Liver (tissue), 9 donors: ENCODE measurements around the gene TFDP1. TPM values are rescaled to one million over a fixed set of nuclear protein-coding genes. Genes with fewer than 3 reads are reported as not detected.

Experiments
- DNase-seq: peaks from one replicate; pipeline ENCODE4 v3.0.0-alpha.2; 2017; ENCODE audit warnings: low spot score
- H3K27ac ChIP-seq, 2 donors: one replicate each; pipeline ENCODE4 v1.7.0; 2013; ENCODE audit warnings: inconsistent platforms in 2 of 2, low read length in 2 of 2, control low read depth in 1 of 2, low read depth in 1 of 2, mild to moderate bottlenecking in 1 of 2
- H3K27me3 ChIP-seq, 4 donors: one replicate each; pipeline versions ENCODE4 v1.6.1 to v1.7.0; 2013; ENCODE audit warnings: low read length in 3 of 4, inconsistent platforms in 1 of 4, mild to moderate bottlenecking in 1 of 4, moderate library complexity in 1 of 4; ENCODE audit not compliant: control insufficient read depth in 4 of 4, insufficient read depth in 4 of 4
- H3K36me3 ChIP-seq, 4 donors: one replicate each; pipeline versions ENCODE4 v1.6.1 to v1.7.0; 2013; ENCODE audit warnings: low read length in 3 of 4, mild to moderate bottlenecking in 3 of 4, low read depth in 1 of 4, moderate library complexity in 1 of 4; ENCODE audit not compliant: control insufficient read depth in 4 of 4, insufficient read depth in 3 of 4
- H3K4me1 ChIP-seq, 4 donors: one replicate each; pipeline versions ENCODE4 v1.6.1 to v1.7.0; 2013; ENCODE audit warnings: low read length in 3 of 4, mild to moderate bottlenecking in 3 of 4, moderate library complexity in 1 of 4; ENCODE audit not compliant: control insufficient read depth in 4 of 4, insufficient read depth in 4 of 4
- H3K4me3 ChIP-seq, 3 donors: one replicate each; pipeline versions ENCODE4 v1.6.1 to v1.7.0; 2013; ENCODE audit warnings: low read length in 3 of 3, control low read depth in 1 of 3, low read depth in 1 of 3, mild to moderate bottlenecking in 1 of 3
- H3K9ac ChIP-seq, 2 donors: one replicate each; pipeline ENCODE4 v1.7.0; 2013; ENCODE audit warnings: low read length in 2 of 2, mild to moderate bottlenecking in 2 of 2, moderate library complexity in 2 of 2, control low read depth in 1 of 2, low read depth in 1 of 2
- H3K9me3 ChIP-seq, 4 donors: one replicate each; pipeline versions ENCODE4 v1.6.1 to v1.7.0; 2013; ENCODE audit warnings: low read length in 3 of 4; ENCODE audit not compliant: control insufficient read depth in 4 of 4
- EGR1 ChIP-seq, 2 donors: IDR thresholded peaks; 2 replicates each; pipeline ENCODE4 v1.6.1; 2016 to 2018; ENCODE audit warnings: antibody characterized with exemption in 2 of 2, low read depth in 2 of 2
- FOXA1 ChIP-seq: IDR thresholded peaks from 2 replicates; pipeline ENCODE4 v1.6.1; 2016; ENCODE audit warnings: antibody characterized with exemption
- FOXA2 ChIP-seq: IDR thresholded peaks from 2 replicates; pipeline ENCODE4 v1.6.1; 2016; ENCODE audit warnings: antibody characterized with exemption
- GABPA ChIP-seq, 2 donors: IDR thresholded peaks in 1 of 2; conservative IDR thresholded peaks in 1 of 2; 2 replicates each; pipeline ENCODE4 v1.6.1; 2016; ENCODE audit warnings: antibody characterized with exemption in 2 of 2, mild to moderate bottlenecking in 1 of 2, moderate library complexity in 1 of 2
- HNF4A ChIP-seq, 2 donors: conservative IDR thresholded peaks; 2 replicates each; pipeline ENCODE4 v1.6.1; 2016; ENCODE audit warnings: antibody characterized with exemption in 2 of 2, mild to moderate bottlenecking in 2 of 2
- HNF4G ChIP-seq: IDR thresholded peaks from 2 replicates; pipeline ENCODE4 v1.6.1; 2016; ENCODE audit warnings: antibody characterized with exemption
- JUND ChIP-seq, 2 donors: IDR thresholded peaks; 2 replicates each; pipeline ENCODE4 v1.6.1; 2016; ENCODE audit warnings: antibody characterized with exemption in 2 of 2
- NR2F2 ChIP-seq: IDR thresholded peaks from 2 replicates; pipeline ENCODE4 v1.6.1; 2016; ENCODE audit warnings: antibody characterized with exemption
- RAD21 ChIP-seq, 2 donors: IDR thresholded peaks; 2 replicates each; pipeline ENCODE4 v1.6.1; 2016; ENCODE audit warnings: antibody characterized with exemption in 2 of 2, mild to moderate bottlenecking in 2 of 2
- RXRA ChIP-seq, 2 donors: IDR thresholded peaks; 2 replicates each; pipeline ENCODE4 v1.6.1; 2017 to 2018; ENCODE audit warnings: antibody characterized with exemption in 2 of 2, mild to moderate bottlenecking in 1 of 2
- SP1 ChIP-seq: IDR thresholded peaks from 2 replicates; pipeline ENCODE4 v1.6.1; 2018; ENCODE audit warnings: antibody characterized with exemption, mild to moderate bottlenecking
- TAF1 ChIP-seq: conservative IDR thresholded peaks from 2 replicates; pipeline ENCODE4 v1.6.1; 2016; ENCODE audit warnings: antibody characterized with exemption, mild to moderate bottlenecking
- YY1 ChIP-seq: IDR thresholded peaks from 2 replicates; pipeline ENCODE4 v1.6.1; 2016; ENCODE audit warnings: antibody characterized with exemption, mild to moderate bottlenecking
- WGBS: extraction: QIAGEN DNeasy Blood & Tissue Kit; methylation state at CpG from one replicate; pipeline ENCODE4 v1.1.7; 2013; 5-methylcytosine and 5-hydroxymethylcytosine counted together
- polyA plus RNA-seq, 2 donors: library from polyadenylated mRNA; stranded (reverse) in 1 of 2; unstranded in 1 of 2; fragments of 200-250 nt in 1 of 2; fragments of >200 nt in 1 of 2; fragmentation: Nextera tagmentation in 1 of 2; extraction: Ambion mirVana in 1 of 2; gene quantifications; one replicate each; pipeline versions ENCODE4 v1.2.1 to v1.2.3, GENCODE V29; 2013 to 2015
- total RNA-seq, 2 donors: library from RNA; depleted of rRNA; stranded (reverse); fragments of >200 nt; gene quantifications; one replicate each; pipeline ENCODE4 v1.2.3, GENCODE V29; 2014
- TF ChIP-seq, protein P1 (sequence below): fragments of 150-350 bp; IDR thresholded peaks from 2 replicates; pipeline ENCODE4 v1.5.1; 2017; ENCODE audit warnings: improper control_type of control experiment, low read depth, low read length; ENCODE audit not compliant: missing input control
- TF ChIP-seq, protein P2 (sequence below): IDR thresholded peaks from 2 replicates; pipeline ENCODE4 v1.6.1; 2016; ENCODE audit warnings: antibody characterized with exemption
- TF ChIP-seq, protein P3 (sequence below): IDR thresholded peaks from 2 replicates; pipeline ENCODE4 v1.6.1; 2016; ENCODE audit warnings: antibody characterized with exemption, mild to moderate bottlenecking
- TF ChIP-seq, protein P4 (sequence below): IDR thresholded peaks from 2 replicates; pipeline ENCODE4 v1.6.1; 2016; ENCODE audit warnings: antibody characterized with exemption
- donor health status: healthy.
- donor health status: healthy.
- donor health status: healthy.
- donor health status: healthy.
- donor health status: healthy.

TFDP1 gene
- total and polyA plus RNA-seq, 4 donors = 9.9 to 140 (median 17.8) TPM

DNA sequence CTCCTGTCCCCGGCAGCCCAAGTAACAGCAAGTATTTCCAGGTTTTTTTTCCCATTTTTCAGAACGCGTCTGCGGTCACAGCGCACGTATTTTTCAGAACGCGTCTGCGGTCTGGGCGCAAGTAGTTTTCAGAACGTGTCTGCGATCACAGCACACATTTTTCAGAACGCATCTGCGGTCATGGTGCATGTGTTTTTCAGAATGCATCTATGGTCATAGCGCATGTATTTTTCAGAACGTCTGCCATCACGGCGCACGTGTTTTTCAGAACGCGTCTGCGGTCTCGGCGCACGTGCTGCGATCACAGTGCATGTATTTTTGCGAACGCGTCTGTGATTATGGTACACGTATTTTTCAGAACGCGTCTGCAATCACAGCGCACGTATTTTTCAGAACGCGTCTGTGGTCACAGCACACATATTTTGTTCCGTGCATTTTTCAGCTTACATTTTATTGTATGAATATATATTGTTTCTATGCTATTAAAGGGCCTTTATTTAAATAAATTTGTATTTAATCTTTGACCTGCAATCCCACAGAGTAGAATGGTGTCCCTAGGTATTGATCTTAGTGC lies 53.7 kb downstream of the TFDP1 start:
- no peak overlapping the region for H3K4me3 ChIP-seq
- 97% methylated on average over 37 of the region's 37 CpGs for WGBS
- no peaks in the 10 kb centered on the region for H3K4me1 ChIP-seq
- no peak overlapping the region for H3K27ac ChIP-seq
- H3K27me3 ChIP-seq = no peaks in the 10 kb centered on the region
- TF ChIP-seq GABPA (IDR thresholded peaks at IDR 0.05 in 1 of 2, conservative IDR thresholded peaks at IDR 0.05 in 1 of 2) = no peak
- TF ChIP-seq, protein P1, sequence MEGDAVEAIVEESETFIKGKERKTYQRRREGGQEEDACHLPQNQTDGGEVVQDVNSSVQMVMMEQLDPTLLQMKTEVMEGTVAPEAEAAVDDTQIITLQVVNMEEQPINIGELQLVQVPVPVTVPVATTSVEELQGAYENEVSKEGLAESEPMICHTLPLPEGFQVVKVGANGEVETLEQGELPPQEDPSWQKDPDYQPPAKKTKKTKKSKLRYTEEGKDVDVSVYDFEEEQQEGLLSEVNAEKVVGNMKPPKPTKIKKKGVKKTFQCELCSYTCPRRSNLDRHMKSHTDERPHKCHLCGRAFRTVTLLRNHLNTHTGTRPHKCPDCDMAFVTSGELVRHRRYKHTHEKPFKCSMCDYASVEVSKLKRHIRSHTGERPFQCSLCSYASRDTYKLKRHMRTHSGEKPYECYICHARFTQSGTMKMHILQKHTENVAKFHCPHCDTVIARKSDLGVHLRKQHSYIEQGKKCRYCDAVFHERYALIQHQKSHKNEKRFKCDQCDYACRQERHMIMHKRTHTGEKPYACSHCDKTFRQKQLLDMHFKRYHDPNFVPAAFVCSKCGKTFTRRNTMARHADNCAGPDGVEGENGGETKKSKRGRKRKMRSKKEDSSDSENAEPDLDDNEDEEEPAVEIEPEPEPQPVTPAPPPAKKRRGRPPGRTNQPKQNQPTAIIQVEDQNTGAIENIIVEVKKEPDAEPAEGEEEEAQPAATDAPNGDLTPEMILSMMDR = no peak
- TF ChIP-seq EGR1 (IDR thresholded peaks at IDR 0.05; ENCODE audit: low read depth in 2 of 2) = no peak
- TF ChIP-seq, protein P2, sequence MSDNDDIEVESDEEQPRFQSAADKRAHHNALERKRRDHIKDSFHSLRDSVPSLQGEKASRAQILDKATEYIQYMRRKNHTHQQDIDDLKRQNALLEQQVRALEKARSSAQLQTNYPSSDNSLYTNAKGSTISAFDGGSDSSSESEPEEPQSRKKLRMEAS = no peak
- no peak for TF ChIP-seq TAF1
- no peak for TF ChIP-seq JUND (IDR thresholded peaks at IDR 0.05)
- TF ChIP-seq, protein P3, sequence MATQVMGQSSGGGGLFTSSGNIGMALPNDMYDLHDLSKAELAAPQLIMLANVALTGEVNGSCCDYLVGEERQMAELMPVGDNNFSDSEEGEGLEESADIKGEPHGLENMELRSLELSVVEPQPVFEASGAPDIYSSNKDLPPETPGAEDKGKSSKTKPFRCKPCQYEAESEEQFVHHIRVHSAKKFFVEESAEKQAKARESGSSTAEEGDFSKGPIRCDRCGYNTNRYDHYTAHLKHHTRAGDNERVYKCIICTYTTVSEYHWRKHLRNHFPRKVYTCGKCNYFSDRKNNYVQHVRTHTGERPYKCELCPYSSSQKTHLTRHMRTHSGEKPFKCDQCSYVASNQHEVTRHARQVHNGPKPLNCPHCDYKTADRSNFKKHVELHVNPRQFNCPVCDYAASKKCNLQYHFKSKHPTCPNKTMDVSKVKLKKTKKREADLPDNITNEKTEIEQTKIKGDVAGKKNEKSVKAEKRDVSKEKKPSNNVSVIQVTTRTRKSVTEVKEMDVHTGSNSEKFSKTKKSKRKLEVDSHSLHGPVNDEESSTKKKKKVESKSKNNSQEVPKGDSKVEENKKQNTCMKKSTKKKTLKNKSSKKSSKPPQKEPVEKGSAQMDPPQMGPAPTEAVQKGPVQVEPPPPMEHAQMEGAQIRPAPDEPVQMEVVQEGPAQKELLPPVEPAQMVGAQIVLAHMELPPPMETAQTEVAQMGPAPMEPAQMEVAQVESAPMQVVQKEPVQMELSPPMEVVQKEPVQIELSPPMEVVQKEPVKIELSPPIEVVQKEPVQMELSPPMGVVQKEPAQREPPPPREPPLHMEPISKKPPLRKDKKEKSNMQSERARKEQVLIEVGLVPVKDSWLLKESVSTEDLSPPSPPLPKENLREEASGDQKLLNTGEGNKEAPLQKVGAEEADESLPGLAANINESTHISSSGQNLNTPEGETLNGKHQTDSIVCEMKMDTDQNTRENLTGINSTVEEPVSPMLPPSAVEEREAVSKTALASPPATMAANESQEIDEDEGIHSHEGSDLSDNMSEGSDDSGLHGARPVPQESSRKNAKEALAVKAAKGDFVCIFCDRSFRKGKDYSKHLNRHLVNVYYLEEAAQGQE = no peak
- peaks cover 6 to 63% (median 44%) of the 10 kb centered on the region in 4 donors for H3K36me3 ChIP-seq
- no peak overlapping the region for H3K9ac ChIP-seq
- no peak for DNase-seq
- H3K9me3 ChIP-seq = no peaks in the 10 kb centered on the region

DNA sequence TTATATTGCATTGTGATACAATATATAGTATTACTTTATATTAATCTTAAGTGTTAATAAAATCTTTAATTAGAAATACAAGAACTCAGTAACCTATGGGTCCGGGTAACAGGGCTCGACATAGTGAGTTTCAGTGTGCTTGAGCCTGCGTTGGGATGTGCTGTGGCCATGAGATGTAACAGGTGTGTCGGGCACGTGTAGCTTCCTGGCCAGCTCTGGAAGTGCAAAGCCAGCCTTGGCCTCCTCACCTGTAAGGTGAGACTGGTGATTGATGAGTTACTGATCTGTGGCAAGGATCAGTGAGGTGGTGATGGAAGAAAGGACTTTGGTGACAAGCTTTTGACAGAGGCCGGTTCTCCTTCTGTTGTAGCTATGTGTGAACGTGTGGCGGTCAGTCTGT lies 54.3 kb downstream of the TFDP1 start:
- no peaks in the 10 kb centered on the region for H3K9me3 ChIP-seq
- H3K4me1 ChIP-seq = no peaks in the 10 kb centered on the region
- H3K36me3 ChIP-seq = peaks cover 6 to 57% (median 40%) of the 10 kb centered on the region in 4 donors
- no peak overlapping the region for H3K27ac ChIP-seq
- 98% methylated on average over 8 of the region's 8 CpGs for WGBS
- H3K4me3 ChIP-seq = no peak overlapping the region
- H3K9ac ChIP-seq = no peak overlapping the region
- TF ChIP-seq, protein P1 = no peak
- TF ChIP-seq, protein P4, sequence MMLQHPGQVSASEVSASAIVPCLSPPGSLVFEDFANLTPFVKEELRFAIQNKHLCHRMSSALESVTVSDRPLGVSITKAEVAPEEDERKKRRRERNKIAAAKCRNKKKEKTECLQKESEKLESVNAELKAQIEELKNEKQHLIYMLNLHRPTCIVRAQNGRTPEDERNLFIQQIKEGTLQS = no peak
- TF ChIP-seq JUND (IDR thresholded peaks at IDR 0.05) (no peak), SP1 (no peak), RAD21 (IDR thresholded peaks at IDR 0.05) (no peak), FOXA1 (no peak), HNF4A (conservative IDR thresholded peaks at IDR 0.05) (no peak), TAF1 (no peak), HNF4G (no peak), YY1 (no peak), GABPA (IDR thresholded peaks at IDR 0.05 in 1 of 2, conservative IDR thresholded peaks at IDR 0.05 in 1 of 2) (no peak), NR2F2 (no peak), FOXA2 (no peak), RXRA (IDR thresholded peaks at IDR 0.05) (no peak)
- TF ChIP-seq, protein P2 = no peak
- TF ChIP-seq, protein P3 = no peak
- DNase-seq = no peak
- no peaks in the 10 kb centered on the region for H3K27me3 ChIP-seq
